GM23338 (cell line): Measurements from ENCODE around the gene MCRIP1. TPM values are rescaled to one million over a fixed set of nuclear protein-coding genes. Genes with fewer than 3 reads are reported as not detected.

Source experiments
- ATAC-seq: fragments of 200-7000 bp; cut with Tn5 transposase; 3 replicates; pipeline ENCODE4 v1.9.1; 2020
- DNase-seq: peaks from one replicate; pipeline ENCODE4 v3.0.0-alpha.2; 2015; ENCODE audit warnings: low spot score
- H2AFZ ChIP-seq: fragments of 200-600 bp; sonication (generic); 2 replicates; pipeline ENCODE4 v1.8.0; 2016; ENCODE audit warnings: antibody characterized with exemption, mild to moderate bottlenecking, moderate library complexity
- H3F3A ChIP-seq: fragments of 200-600 bp; sonication (generic); replicated peaks from 2 replicates; pipeline ENCODE4 v1.8.0; 2017; ENCODE audit warnings: antibody characterized with exemption, mixed run types, low read depth
- H3K27ac ChIP-seq: fragments of 200-600 bp; sonication (generic); 2 replicates; pipeline ENCODE4 v1.6.1; 2016; ENCODE audit warnings: low read depth
- H3K27me3 ChIP-seq: fragments of 200-600 bp; sonication (generic); 2 replicates; pipeline ENCODE4 v1.8.0; 2016; ENCODE audit warnings: mild to moderate bottlenecking, mixed run types, moderate library complexity; ENCODE audit not compliant: insufficient read depth
- H3K36me3 ChIP-seq: fragments of 200-600 bp; sonication (generic); 2 replicates; pipeline ENCODE4 v1.8.0; 2016; ENCODE audit warnings: mild to moderate bottlenecking; ENCODE audit not compliant: insufficient read depth
- H3K4me1 ChIP-seq: fragments of 200-600 bp; sonication (generic); 2 replicates; pipeline ENCODE4 v1.8.0; 2016; ENCODE audit warnings: mild to moderate bottlenecking, moderate library complexity; ENCODE audit not compliant: insufficient read depth
- H3K4me2 ChIP-seq: fragments of 200-600 bp; sonication (generic); 2 replicates; pipeline ENCODE4 v1.7.1; 2017; ENCODE audit warnings: mixed run types
- H3K4me3 ChIP-seq: fragments of 200-600 bp; sonication (generic); 2 replicates; pipeline ENCODE4 v1.6.1; 2016; ENCODE audit warnings: mixed run types
- H3K79me2 ChIP-seq: fragments of 200-600 bp; sonication (generic); replicated peaks from 2 replicates; pipeline ENCODE4 v1.8.0; 2017; ENCODE audit warnings: mild to moderate bottlenecking; ENCODE audit not compliant: insufficient read depth
- H3K9me2 ChIP-seq: fragments of 200-600 bp; sonication (generic); 2 replicates; pipeline ENCODE4 v1.8.0; 2017; ENCODE audit not compliant: insufficient read depth
- H4K20me1 ChIP-seq: fragments of 200-600 bp; sonication (generic); replicated peaks from 2 replicates; pipeline ENCODE4 v1.8.0; 2017; ENCODE audit warnings: mild to moderate bottlenecking; ENCODE audit not compliant: insufficient read depth
- H3K27ac Mint-ChIP-seq: 2 replicates; pipeline ENCODE4 v1.8.0; 2020; ENCODE audit warnings: inconsistent platforms, mild to moderate bottlenecking, moderate library complexity, mixed read lengths
- H3K27me3 Mint-ChIP-seq: 3 replicates; pipeline ENCODE4 v1.8.0; 2022; ENCODE audit warnings: low read depth, mild to moderate bottlenecking, moderate library complexity, mixed read lengths, inconsistent platforms; ENCODE audit not compliant: insufficient read depth, poor library complexity
- H3K36me3 Mint-ChIP-seq: 3 replicates; pipeline ENCODE4 v1.8.0; 2021; ENCODE audit warnings: low read depth, mild to moderate bottlenecking, inconsistent platforms, moderate library complexity, mixed read lengths
- H3K4me1 Mint-ChIP-seq: 3 replicates; pipeline ENCODE4 v1.8.0; 2020; ENCODE audit warnings: mild to moderate bottlenecking, inconsistent platforms, mixed read lengths
- H3K4me3 Mint-ChIP-seq: 3 replicates; pipeline ENCODE4 v1.8.0; 2021; ENCODE audit warnings: moderate library complexity, mild to moderate bottlenecking, inconsistent platforms, mixed read lengths
- H3K9me3 Mint-ChIP-seq: 3 replicates; pipeline ENCODE4 v1.8.0; 2020; ENCODE audit warnings: moderate library complexity, mild to moderate bottlenecking, inconsistent platforms, mixed read lengths
- CREB1 ChIP-seq: fragments of 250-450 bp; sonication (Bioruptor Pico); IDR thresholded peaks from 2 replicates; pipeline ENCODE4 v1.5.0; 2020; ENCODE audit warnings: low read depth, mild to moderate bottlenecking, moderate library complexity
- CTCF ChIP-seq, 2 experiments: fragments of 200-600 bp in 1 of 2; sonication (generic) in 1 of 2; conservative IDR thresholded peaks; 2 replicates each; pipeline versions ENCODE4 v1.5.1 to v1.6.1; 2016 to 2017; ENCODE audit warnings: antibody characterized with exemption in 2 of 2, low read depth in 2 of 2, mild to moderate bottlenecking in 2 of 2, moderate library complexity in 1 of 2
- EZH2 ChIP-seq: fragments of 200-600 bp; sonication (generic); IDR thresholded peaks from one replicate; pipeline ENCODE4 v1.8.0; 2017; ENCODE audit warnings: antibody characterized with exemption, mild to moderate bottlenecking, low read depth; ENCODE audit not compliant: unreplicated experiment
- EZH2phosphoT487 ChIP-seq: fragments of 200-600 bp; sonication (generic); IDR thresholded peaks from one replicate; pipeline ENCODE4 v1.8.1; 2018; ENCODE audit warnings: antibody characterized with exemption; ENCODE audit not compliant: unreplicated experiment
- JUNB ChIP-seq: IDR thresholded peaks from one replicate; pipeline ENCODE4 v1.6.1; 2016; ENCODE audit warnings: antibody characterized with exemption; ENCODE audit not compliant: unreplicated experiment
- STAT1 ChIP-seq: IDR thresholded peaks from one replicate; pipeline ENCODE4 v1.6.1; 2016; ENCODE audit warnings: antibody characterized with exemption; ENCODE audit not compliant: unreplicated experiment
- polyA plus RNA-seq: library from polyadenylated mRNA; unstranded; fragments of >200 nt; fragmentation: Nextera tagmentation; extraction: Ambion mirVana; gene quantifications from 2 replicates; pipeline ENCODE4 v1.2.1, GENCODE V29; 2016
- total RNA-seq: library from RNA; depleted of rRNA; stranded (reverse); fragments of >200 nt; shearing (Covaris generic); gene quantifications from 2 replicates; pipeline ENCODE4 v1.2.3, GENCODE V29; 2014
- TF ChIP-seq, protein P1 (sequence below): IDR thresholded peaks from one replicate; pipeline ENCODE4 v1.6.1; 2018; ENCODE audit warnings: antibody characterized with exemption; ENCODE audit not compliant: unreplicated experiment
- TF ChIP-seq, protein P2 (sequence below): IDR thresholded peaks from 2 replicates; pipeline ENCODE4 v1.6.1; 2016; ENCODE audit warnings: antibody characterized with exemption

The MCRIP1 gene
- total and polyA plus RNA-seq, 2 experiments from 2014 or later, result 85.2 to 101 TPM

DNA sequence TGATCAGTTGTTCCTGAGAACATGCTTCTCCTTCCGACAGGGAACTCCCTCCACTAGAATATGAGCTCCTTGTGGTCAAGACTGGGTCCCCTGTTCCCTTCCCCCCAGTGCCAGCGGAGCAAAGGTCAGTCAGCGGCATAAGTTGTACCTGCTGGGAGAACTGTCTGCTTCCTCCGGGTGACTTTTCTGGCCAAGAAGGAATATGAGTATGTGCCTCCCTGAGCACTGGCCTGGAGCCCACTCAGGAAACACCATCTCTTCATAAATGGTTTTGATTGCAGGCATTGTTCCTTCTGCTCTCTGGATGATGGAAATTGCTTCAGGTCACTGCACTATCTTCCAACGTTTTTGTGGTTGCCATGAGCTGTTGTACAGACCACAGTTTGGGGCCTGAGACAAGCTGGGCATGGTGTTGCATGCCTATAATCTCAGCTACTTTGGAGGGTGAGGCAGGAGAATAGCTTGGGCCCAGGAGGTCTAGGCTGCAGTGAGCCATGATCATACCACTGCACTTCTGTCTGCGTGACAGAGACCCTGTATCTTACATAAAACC is 30.1 kb upstream of the MCRIP1 start:
- peaks cover 16% of the 10 kb centered on the region for H3K4me1 ChIP-seq
- H3K79me2 ChIP-seq, result peaks cover 52% of the 10 kb centered on the region
- Mint-ChIP-seq H3K4me3 (peak overlapping the region; percentile 65), H3K9me3 (peaks cover 2% of the 10 kb centered on the region; the same call in 1 of the 3 replicates), H3K36me3 (peaks cover 40% of the 10 kb centered on the region), H3K27ac (no peak overlapping the region), H3K27me3 (peaks cover 36% of the 10 kb centered on the region), H3K4me1 (peaks cover 27% of the 10 kb centered on the region)
- H3F3A ChIP-seq, result peaks cover 61% of the 10 kb centered on the region
- H3K27me3 ChIP-seq, result no peaks in the 10 kb centered on the region
- no peak for DNase-seq
- H2AFZ ChIP-seq, result no peak overlapping the region
- no peak for ATAC-seq
- H3K4me3 ChIP-seq, result no peak overlapping the region
- peaks cover 43% of the 10 kb centered on the region for H4K20me1 ChIP-seq
- peaks cover 6% of the 10 kb centered on the region; the same call in 1 of the 2 replicates for H3K36me3 ChIP-seq
- no peak overlapping the region for H3K4me2 ChIP-seq
- no peak for TF ChIP-seq JUNB
- TF ChIP-seq EZH2phosphoT487, result no peak
- no peak for TF ChIP-seq STAT1
- TF ChIP-seq, protein P1, sequence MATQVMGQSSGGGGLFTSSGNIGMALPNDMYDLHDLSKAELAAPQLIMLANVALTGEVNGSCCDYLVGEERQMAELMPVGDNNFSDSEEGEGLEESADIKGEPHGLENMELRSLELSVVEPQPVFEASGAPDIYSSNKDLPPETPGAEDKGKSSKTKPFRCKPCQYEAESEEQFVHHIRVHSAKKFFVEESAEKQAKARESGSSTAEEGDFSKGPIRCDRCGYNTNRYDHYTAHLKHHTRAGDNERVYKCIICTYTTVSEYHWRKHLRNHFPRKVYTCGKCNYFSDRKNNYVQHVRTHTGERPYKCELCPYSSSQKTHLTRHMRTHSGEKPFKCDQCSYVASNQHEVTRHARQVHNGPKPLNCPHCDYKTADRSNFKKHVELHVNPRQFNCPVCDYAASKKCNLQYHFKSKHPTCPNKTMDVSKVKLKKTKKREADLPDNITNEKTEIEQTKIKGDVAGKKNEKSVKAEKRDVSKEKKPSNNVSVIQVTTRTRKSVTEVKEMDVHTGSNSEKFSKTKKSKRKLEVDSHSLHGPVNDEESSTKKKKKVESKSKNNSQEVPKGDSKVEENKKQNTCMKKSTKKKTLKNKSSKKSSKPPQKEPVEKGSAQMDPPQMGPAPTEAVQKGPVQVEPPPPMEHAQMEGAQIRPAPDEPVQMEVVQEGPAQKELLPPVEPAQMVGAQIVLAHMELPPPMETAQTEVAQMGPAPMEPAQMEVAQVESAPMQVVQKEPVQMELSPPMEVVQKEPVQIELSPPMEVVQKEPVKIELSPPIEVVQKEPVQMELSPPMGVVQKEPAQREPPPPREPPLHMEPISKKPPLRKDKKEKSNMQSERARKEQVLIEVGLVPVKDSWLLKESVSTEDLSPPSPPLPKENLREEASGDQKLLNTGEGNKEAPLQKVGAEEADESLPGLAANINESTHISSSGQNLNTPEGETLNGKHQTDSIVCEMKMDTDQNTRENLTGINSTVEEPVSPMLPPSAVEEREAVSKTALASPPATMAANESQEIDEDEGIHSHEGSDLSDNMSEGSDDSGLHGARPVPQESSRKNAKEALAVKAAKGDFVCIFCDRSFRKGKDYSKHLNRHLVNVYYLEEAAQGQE, result no peak
- TF ChIP-seq EZH2, result no peak
- TF ChIP-seq, protein P2, sequence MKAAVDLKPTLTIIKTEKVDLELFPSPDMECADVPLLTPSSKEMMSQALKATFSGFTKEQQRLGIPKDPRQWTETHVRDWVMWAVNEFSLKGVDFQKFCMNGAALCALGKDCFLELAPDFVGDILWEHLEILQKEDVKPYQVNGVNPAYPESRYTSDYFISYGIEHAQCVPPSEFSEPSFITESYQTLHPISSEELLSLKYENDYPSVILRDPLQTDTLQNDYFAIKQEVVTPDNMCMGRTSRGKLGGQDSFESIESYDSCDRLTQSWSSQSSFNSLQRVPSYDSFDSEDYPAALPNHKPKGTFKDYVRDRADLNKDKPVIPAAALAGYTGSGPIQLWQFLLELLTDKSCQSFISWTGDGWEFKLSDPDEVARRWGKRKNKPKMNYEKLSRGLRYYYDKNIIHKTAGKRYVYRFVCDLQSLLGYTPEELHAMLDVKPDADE, result no peak
- H3K9me2 ChIP-seq, result no peaks in the 10 kb centered on the region
- H3K27ac ChIP-seq, result no peak overlapping the region

DNA sequence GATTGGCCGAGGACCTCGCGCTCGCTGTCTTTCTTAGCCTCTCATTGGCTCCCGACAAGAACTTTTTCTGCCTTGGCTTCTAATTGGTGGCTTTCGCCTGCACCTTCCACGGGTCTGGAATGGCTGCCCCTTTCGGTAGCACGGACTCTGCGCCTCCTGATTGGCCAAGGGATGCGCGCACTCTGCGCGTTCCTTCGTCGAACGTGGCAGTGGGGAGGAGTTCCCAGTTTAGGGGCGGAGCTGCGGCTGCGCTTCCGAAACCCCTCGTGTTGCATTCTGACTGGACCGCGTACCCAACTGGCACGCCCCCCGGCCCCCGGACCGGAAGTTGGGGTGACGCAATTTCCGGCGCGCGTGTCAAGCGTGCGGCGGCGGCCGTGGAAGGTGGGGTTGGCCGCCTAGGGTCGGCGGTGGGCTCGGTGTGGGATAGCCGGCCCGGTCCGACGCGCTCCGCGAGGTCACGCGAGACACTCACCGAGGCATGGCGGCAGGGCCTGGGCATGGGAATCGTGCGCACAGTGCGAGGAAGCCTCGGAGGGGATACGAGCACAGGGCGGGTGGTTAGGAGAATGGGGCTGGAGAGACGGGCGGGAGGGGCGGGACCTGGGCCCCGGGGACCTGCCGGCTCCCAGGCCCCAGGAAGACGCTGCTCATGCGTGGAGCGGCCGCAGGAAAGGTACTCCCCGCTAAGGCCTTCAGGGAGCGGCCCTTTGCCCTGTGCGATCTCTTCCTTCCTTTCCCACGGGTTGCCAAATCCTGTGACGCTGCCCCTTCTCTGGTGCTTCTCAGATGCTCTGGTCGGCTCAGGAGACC is 27.9 kb upstream of the MCRIP1 start:
- peaks cover 13% of the 10 kb centered on the region for H3K4me1 ChIP-seq
- peaks cover 2% of the 10 kb centered on the region; the same call in 1 of the 3 replicates for H3K9me3 Mint-ChIP-seq
- peaks cover 40% of the 10 kb centered on the region for H4K20me1 ChIP-seq
- H3K9me2 ChIP-seq, result no peaks in the 10 kb centered on the region
- H3K27ac Mint-ChIP-seq, result peak overlapping the region; percentile 98
- peaks cover 72% of the 10 kb centered on the region for H3K79me2 ChIP-seq
- H3K4me3 Mint-ChIP-seq, result peak overlapping the region; percentile 95
- peak overlapping the region; percentile 93 for H3K4me2 ChIP-seq
- ATAC-seq (peak; percentile 91), DNase-seq (peak; percentile 100)
- H3F3A ChIP-seq, result peaks cover 52% of the 10 kb centered on the region
- peaks cover 14% of the 10 kb centered on the region for H3K4me1 Mint-ChIP-seq
- H2AFZ ChIP-seq, result no peak overlapping the region
- H3K27me3 Mint-ChIP-seq, result peaks cover 24% of the 10 kb centered on the region
- H3K36me3 Mint-ChIP-seq, result peaks cover 49% of the 10 kb centered on the region
- H3K27me3 ChIP-seq, result no peaks in the 10 kb centered on the region
- H3K36me3 ChIP-seq, result peaks cover 6% of the 10 kb centered on the region; the same call in 1 of the 2 replicates
- peak overlapping the region; percentile 94 for H3K4me3 ChIP-seq
- 0 out of 2 replicates have a peak overlapping the region, but pooled peaks have one; percentile 40 for H3K27ac ChIP-seq
- TF ChIP-seq EZH2 (no peak), CREB1 (CRISPR knock-in tag) (peak; percentile 91), EZH2phosphoT487 (no peak), CTCF (conservative IDR thresholded peaks at IDR 0.05; ENCODE audit: low read depth in 2 of 2) (no peak)
- TF ChIP-seq, protein P1, result no peak
